Activated CD8-positive, alpha-beta T cell treated with anti-CD3 and anti-CD28 coated beads, Interleukin-2, amount 10 ng/mL, durations not matched to agents 7 days and 5 days (primary cell): Measurements from ENCODE around the gene ZG16B. TPM values are rescaled to one million over a fixed set of nuclear protein-coding genes. Genes with fewer than 3 reads are reported as not detected.
A peak's percentile ranks its signal among the peaks of the same experiment; 100 is the strongest.

Source experiments
- ATAC-seq: fragments of 150-1000 bp; cut with Tn5 transposase; one replicate; pipeline ENCODE4 v1.10.0; 2021; ENCODE audit warnings: moderate library complexity
- CTCF ChIA-PET: fragments of 350-600 bp; sonication (Branson Sonifier 250); formaldehyde crosslinking; loops from one replicate; lab custom pipeline; 2021; ENCODE audit warnings: antibody characterized with exemption; lab: Charles Lee
- POLR2A ChIA-PET: fragments of 350-600 bp; sonication (Branson Sonifier 250); formaldehyde crosslinking; loops from one replicate; lab custom pipeline; 2021; ENCODE audit warnings: antibody characterized with exemption; lab: Charles Lee
- DNase-seq: peaks from one replicate; pipeline ENCODE4 v3.0.0-alpha.2; 2020
- H3K27ac Mint-ChIP-seq: one replicate; pipeline ENCODE4 v1.8.0; 2021; ENCODE audit warnings: mild to moderate bottlenecking, mixed read lengths
- H3K27me3 Mint-ChIP-seq: one replicate; pipeline ENCODE4 v1.8.0; 2021; ENCODE audit warnings: low read depth, mixed read lengths
- H3K36me3 Mint-ChIP-seq: one replicate; pipeline ENCODE4 v1.8.0; 2021; ENCODE audit warnings: low read depth, mixed read lengths
- H3K4me1 Mint-ChIP-seq: one replicate; pipeline ENCODE4 v1.8.0; 2021; ENCODE audit warnings: low read depth, mixed read lengths
- H3K4me3 Mint-ChIP-seq: one replicate; pipeline ENCODE4 v1.8.0; 2021; ENCODE audit warnings: mild to moderate bottlenecking, mixed read lengths
- H3K9me3 Mint-ChIP-seq: one replicate; pipeline ENCODE4 v1.8.0; 2022; ENCODE audit warnings: mixed read lengths; ENCODE audit not compliant: insufficient read depth
- total RNA-seq, 2 experiments: library from RNA; stranded (reverse); gene quantifications; one replicate each; pipeline ENCODE4 v1.2.3, GENCODE V29; 2021

The ZG16B gene, protein sequence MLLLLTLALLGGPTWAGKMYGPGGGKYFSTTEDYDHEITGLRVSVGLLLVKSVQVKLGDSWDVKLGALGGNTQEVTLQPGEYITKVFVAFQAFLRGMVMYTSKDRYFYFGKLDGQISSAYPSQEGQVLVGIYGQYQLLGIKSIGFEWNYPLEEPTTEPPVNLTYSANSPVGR
- total RNA-seq, result 1 to 10 TPM; 2.9 to 3.7 TPM

DNA sequence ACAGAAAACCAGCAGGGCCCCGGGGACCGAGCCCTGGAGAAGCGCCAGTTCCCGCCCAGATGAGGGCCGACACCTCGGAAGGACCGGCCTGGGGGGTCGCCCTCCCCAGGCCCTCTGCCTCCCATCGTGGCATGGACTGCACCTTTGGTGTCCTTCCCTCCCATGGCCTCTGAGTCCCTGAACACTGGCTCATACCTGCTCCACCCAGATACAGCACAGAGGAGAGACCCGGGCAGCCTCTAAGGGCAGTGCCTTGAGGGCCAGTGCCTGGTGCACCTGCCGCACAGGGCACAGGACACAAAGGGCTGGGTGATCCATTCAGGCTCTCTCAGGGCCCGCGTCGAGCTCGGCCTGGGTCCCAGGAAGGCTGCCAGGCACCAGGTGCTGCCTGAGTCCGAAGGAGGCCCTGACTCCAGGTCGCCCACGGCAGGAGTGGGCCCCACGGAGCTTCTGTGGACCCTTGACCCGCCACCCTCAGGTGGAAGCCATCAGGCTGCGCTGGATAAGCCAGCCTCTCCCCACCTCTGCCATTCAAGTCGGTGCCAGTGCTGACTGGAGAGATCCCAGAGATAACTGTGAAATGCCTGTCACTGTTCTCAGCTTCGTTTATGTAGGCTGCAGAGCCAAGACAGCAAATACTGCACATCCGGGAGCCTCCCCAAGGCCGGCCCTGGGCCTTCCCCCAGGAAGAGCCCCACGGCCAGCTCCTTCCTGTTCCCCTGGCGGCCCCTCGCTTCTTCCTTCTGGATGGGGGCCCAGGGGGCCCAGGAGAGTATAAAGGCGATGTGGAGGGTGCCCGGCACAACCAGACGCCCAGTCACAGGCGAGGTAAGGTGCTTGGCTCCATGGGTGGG is at the start of gene ZG16B:
ZG16B (plus strand) TSS at position 803 of the 854 bp plus-strand sequence. CDS start 139 bp downstream, outside the sequence.
- Mint-ChIP-seq H3K36me3 (peaks cover 4% of the 10 kb centered on the region), H3K27me3 (no peaks in the 10 kb centered on the region), H3K9me3 (no peaks in the 10 kb centered on the region), H3K4me3 (peak within 1 kb of the TSS; percentile 40), H3K27ac (peak within 1 kb of the TSS; percentile 57), H3K4me1 (peaks cover 11% of the 10 kb centered on the region)
- peak; percentile 47 for ATAC-seq
- CTCF ChIA-PET, result interaction anchor here (0.8 to 1.9 kb wide), 2 partner anchors 9 to 38 kb away, joined by 4 to 8 read pairs; no protein-coding TSS in a partner anchor
- DNase-seq, result no peak
- POLR2A ChIA-PET, result no interaction called here

GRCh38 chr16:2782583-2783351 is 47.3 kb upstream of the ZG16B start:
- ChIA-PET CTCF (no interaction called here), POLR2A (no interaction called here)
- peaks cover 31% of the 10 kb centered on the region for H3K4me1 Mint-ChIP-seq
- H3K36me3 Mint-ChIP-seq, result peaks cover 5% of the 10 kb centered on the region
- H3K9me3 Mint-ChIP-seq, result no peaks in the 10 kb centered on the region
- DNase-seq, result no peak
- no peak for ATAC-seq
- no peak overlapping the region for H3K4me3 Mint-ChIP-seq
- H3K27me3 Mint-ChIP-seq, result peaks cover 6% of the 10 kb centered on the region
- H3K27ac Mint-ChIP-seq, result no peak overlapping the region

DNA sequence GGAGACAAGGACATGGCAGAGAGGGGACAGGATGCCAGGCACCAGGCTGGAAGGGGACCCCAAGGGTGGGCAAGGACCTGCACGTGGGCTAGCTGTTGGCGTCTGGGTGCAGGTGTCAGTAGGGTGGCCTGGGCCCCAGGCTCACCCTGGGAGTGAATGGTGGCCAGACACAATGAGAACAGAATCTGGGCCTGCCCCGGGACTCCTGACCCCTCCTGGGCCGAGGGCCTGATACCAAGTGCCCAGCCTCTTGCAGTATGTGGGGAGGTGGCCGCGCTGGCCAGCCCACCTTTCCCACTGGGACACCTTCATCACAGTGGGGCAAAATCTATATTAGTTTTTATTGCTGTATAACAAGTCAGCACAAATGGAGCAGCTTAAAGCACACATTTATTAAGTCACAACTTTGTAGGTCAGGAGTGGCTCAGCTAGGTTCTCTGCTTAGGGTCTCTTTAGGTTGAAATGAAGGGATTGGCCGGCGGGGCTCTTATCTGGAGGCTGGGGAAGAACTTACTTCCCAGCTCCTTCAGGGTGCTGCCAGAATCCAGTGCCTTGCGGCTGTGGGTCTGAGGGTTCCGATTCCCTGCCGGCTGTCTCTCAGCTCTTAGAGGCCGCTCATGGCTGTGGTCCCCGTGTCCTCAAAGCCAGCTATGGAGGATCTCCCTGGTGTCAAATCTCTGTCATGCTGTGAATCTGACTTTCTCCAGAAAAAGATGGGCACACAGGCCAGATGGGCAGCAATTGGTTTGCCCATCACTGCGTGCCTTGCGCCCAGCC is 46.3 kb upstream of the ZG16B start:
- Mint-ChIP-seq H3K27me3 (peaks cover 6% of the 10 kb centered on the region), H3K36me3 (no peaks in the 10 kb centered on the region), H3K9me3 (no peaks in the 10 kb centered on the region), H3K27ac (no peak overlapping the region), H3K4me3 (no peak overlapping the region), H3K4me1 (peaks cover 26% of the 10 kb centered on the region)
- ATAC-seq (no peak), DNase-seq (no peak)
- CTCF ChIA-PET, result interaction anchor here (1.3 kb wide), 2 partner anchors 17 to 143 kb away, joined by 3 to 4 read pairs; no protein-coding TSS in a partner anchor
- POLR2A ChIA-PET, result interaction anchor here (0.9 to 1.0 kb wide), 2 partner anchors 31 to 84 kb away, joined by 4 to 5 read pairs; no protein-coding TSS in a partner anchor

DNA sequence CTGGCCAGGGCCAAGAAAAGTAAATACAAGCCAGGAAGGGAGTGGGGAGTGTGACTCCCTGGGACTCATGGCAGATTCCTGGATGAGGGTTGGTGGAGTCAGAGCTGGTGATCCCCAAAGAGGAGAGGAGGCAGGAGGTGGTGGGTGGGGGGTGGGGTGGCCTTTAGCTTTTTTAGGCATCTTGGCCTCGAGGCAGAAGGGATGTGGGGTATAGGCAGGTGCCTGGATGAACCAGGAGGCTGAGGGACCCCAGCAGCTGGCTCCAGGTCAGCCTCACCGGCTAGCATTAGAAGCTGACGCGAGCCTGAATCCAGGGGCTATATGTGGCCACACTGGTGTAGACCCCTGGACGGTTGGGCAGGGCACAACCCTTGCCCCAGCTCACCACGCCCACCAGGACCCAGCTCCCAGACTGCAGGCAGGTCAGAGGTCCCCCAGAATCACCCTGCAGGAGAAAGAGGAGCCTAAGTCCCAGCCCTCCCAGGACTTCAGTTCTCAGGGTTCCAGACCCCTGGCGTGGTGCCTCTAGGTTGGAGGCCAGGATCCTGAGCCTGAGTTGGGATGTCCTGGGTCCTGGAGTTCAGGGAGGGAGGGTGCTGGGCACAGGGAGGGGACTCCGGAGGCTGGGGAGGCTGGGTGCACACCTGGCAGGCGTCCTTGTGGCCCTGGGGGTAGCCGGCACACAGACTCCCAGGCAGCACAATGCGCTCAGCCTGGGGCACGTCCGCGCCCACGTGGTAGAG is 45.6 kb upstream of the ZG16B start:
- Mint-ChIP-seq H3K27me3 (peaks cover 7% of the 10 kb centered on the region), H3K9me3 (no peaks in the 10 kb centered on the region), H3K4me1 (peaks cover 22% of the 10 kb centered on the region), H3K27ac (peak overlapping the region; percentile 72), H3K4me3 (peak overlapping the region; percentile 69), H3K36me3 (no peaks in the 10 kb centered on the region)
- POLR2A ChIA-PET, result interaction anchor here (0.9 to 1.0 kb wide), 2 partner anchors 31 to 84 kb away, joined by 4 to 5 read pairs; no protein-coding TSS in a partner anchor
- DNase-seq, result no peak
- peak; percentile 40 for ATAC-seq
- CTCF ChIA-PET, result interaction anchor here (1.3 kb wide), 3 partner anchors 18 to 142 kb away, joined by 3 to 4 read pairs (median 3); no protein-coding TSS in a partner anchor

DNA sequence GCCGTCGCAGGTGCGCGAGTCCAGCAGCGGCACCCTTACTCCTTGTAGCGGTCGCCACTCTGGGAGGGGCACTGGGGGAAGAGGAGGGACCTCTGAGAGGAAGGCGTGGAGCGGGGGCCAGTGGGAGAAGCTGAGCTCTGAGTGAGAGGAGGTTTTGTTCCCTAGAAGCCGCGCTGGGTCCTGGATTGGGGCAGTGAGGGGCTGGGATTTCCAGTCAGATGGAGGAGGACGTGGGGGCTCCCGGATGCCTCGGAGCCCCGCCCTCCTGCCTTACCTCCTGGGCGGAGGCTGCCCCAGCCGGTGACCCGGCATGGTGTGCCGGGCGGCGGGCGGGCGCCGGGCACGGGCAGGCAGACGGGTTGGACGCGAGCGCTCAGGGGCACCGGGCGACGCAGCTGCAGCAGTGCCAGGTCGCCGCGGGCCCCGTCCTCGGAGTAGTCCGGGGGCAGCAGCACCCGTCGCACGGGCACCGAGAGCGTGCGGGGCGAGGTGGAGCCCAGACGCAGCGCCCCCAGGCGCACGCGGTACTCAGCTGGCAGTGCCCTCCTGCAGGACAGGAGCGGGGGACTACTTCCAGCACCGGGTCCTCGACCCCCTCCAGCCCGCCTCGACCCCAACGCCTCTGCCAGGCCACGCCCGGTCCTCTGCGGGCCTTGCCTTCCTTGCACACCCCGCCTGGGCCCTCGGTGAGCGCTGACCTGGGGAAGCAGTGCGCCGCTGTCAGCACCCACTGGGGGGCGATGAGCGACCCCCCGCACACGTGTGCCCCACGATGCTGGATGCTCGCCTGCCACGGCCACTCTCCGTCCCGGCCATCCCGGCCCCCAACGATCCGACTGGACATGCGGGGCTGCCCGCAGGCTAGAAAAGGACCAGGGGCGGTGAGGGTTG is 44.8 kb upstream of the ZG16B start:
- ChIA-PET CTCF (interaction anchor here (1.3 kb wide), 1 partner anchor 54 kb away, joined by 3 read pairs; no protein-coding TSS in a partner anchor), POLR2A (interaction anchor here (0.9 kb wide), 1 partner anchor 32 kb away, joined by 5 read pairs; no protein-coding TSS in a partner anchor)
- DNase-seq (no peak), ATAC-seq (peak; percentile 69)
- Mint-ChIP-seq H3K27ac (peak overlapping the region; percentile 72), H3K4me1 (peaks cover 20% of the 10 kb centered on the region), H3K4me3 (peak overlapping the region; percentile 69), H3K36me3 (no peaks in the 10 kb centered on the region), H3K27me3 (peaks cover 8% of the 10 kb centered on the region), H3K9me3 (no peaks in the 10 kb centered on the region)

- no peaks in the 10 kb centered on the region for H3K36me3 Mint-ChIP-seq
- no peak for DNase-seq
- POLR2A ChIA-PET, result no interaction called here
These were observed 43.9 kb upstream of the ZG16B start for GRCh38 chr16:2786061-2786825.

DNA sequence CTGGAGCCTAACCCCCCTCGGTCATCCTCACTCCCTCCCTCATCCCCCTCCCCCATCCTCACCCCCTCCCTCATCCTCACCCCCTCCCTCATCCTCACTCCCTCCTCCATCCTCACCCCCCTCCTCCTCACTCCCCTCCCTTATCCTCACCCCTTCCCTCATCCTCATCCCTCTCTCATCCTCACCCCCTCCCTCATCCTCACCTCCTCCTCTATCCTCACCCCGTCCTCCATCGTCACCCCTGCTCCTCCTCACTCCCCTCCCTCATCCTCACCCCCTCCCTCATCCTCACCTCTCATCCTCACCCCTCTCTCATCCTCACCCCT is 43.3 kb upstream of the ZG16B start:
- no peak overlapping the region for H3K27ac Mint-ChIP-seq
- H3K4me1 Mint-ChIP-seq, result peaks cover 17% of the 10 kb centered on the region
- DNase-seq, result no peak
- no peaks in the 10 kb centered on the region for H3K9me3 Mint-ChIP-seq
- no peak overlapping the region for H3K4me3 Mint-ChIP-seq
- no peak for ATAC-seq
- no peaks in the 10 kb centered on the region for H3K36me3 Mint-ChIP-seq
- H3K27me3 Mint-ChIP-seq, result peaks cover 12% of the 10 kb centered on the region
- ChIA-PET CTCF (interaction anchor here (1.5 kb wide), 1 partner anchor 82 kb away, joined by 3 read pairs; no protein-coding TSS in a partner anchor), POLR2A (no interaction called here)

More at GRCh38 chr16:2786061-2786825, 43.9 kb upstream of the ZG16B start:
- H3K27me3 Mint-ChIP-seq, result peaks cover 10% of the 10 kb centered on the region
- H3K27ac Mint-ChIP-seq, result no peak overlapping the region
- no peak for ATAC-seq
- CTCF ChIA-PET, result interaction anchor here (1.5 kb wide), 1 partner anchor 82 kb away, joined by 3 read pairs; no protein-coding TSS in a partner anchor
- H3K9me3 Mint-ChIP-seq, result no peaks in the 10 kb centered on the region
- H3K4me3 Mint-ChIP-seq, result peak overlapping the region; percentile 25
- H3K4me1 Mint-ChIP-seq, result peaks cover 17% of the 10 kb centered on the region

DNA sequence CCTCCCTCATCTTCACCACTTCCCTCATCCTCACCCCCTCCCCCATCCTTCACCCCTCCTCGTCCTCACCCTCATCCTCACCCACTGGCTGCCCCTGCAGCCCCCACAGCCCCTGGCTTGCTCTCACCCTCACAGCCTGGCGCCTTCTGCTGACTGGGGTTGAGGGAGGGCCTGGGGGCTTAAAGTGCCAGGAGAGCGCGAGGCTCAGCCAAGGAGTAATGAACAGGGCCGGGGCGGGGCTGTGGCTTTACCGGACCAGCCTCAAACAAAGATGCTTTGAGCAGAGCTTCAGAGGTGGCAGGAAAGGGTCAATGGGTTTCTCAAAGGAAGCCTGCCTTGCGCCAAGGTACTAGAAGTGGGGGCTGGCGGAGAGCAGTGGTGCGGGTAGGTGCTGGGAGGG is 42.7 kb upstream of the ZG16B start, which contains the start of gene PRSS33:
PRSS33 (minus strand) TSS at position 155 of the 400 bp plus-strand sequence. CDS start 1,013 bp downstream, outside the sequence.
- H3K4me1 Mint-ChIP-seq, result peaks cover 17% of the 10 kb centered on the region
- CTCF ChIA-PET, result interaction anchor here (1.5 kb wide), 1 partner anchor 81 kb away, joined by 3 read pairs; no protein-coding TSS in a partner anchor
- peaks cover 12% of the 10 kb centered on the region for H3K27me3 Mint-ChIP-seq
- no peak for DNase-seq
- H3K27ac Mint-ChIP-seq, result peak within 1 kb of the TSS; percentile 30
- H3K4me3 Mint-ChIP-seq, result no peak within 1 kb of the TSS
- H3K9me3 Mint-ChIP-seq, result no peaks in the 10 kb centered on the region
- ATAC-seq, result no peak
- POLR2A ChIA-PET, result no interaction called here
- H3K36me3 Mint-ChIP-seq, result no peaks in the 10 kb centered on the region

GRCh38 chr16:2787961-2788360 is 42.1 kb upstream of the ZG16B start:
- CTCF ChIA-PET, result interaction anchor here (1.5 kb wide), 1 partner anchor 81 kb away, joined by 3 read pairs; no protein-coding TSS in a partner anchor

More at GRCh38 chr16:2787961-2788360, 42.1 kb upstream of the ZG16B start:
- Mint-ChIP-seq H3K4me1 (peaks cover 17% of the 10 kb centered on the region), H3K4me3 (no peak overlapping the region), H3K36me3 (no peaks in the 10 kb centered on the region), H3K9me3 (no peaks in the 10 kb centered on the region), H3K27me3 (peaks cover 12% of the 10 kb centered on the region), H3K27ac (no peak overlapping the region)
- POLR2A ChIA-PET, result interaction anchor here (0.7 kb wide), 1 partner anchor 10 kb away, joined by 3 read pairs; no protein-coding TSS in a partner anchor
- DNase-seq, result no peak
- ATAC-seq, result no peak
